ENCODE data around the gene FBXL17.

FBXL17 gene

DNA sequence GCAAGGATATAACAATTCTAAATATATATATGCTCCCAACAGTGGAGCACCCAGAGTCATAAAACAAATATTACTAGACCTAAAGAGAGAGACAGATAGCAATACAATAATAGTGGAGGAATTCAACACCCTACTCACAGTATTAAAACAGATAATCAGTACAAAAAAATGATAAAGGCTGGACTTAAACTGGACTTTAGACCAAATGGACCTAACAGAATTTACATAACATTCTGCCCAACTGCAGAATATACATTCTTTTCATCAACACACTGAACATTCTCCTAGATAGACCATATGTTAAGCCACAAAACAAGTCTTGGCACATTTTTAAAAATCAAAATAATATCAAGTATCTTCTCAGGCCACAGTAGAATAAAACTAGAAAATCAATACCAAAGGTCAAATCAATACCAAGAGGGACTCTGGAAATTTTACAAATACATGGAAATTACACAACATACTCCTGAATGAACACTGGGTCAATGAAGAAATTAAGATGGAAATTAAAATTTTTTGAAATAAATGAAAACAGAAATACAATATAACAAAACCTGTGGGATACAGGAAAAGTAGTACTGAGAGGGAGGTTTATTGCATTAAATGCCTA, 100.8 kb downstream of the FBXL17 start:
- Histone ChIP-seq H3K27ac (ENCODE audit: low read depth, low read length) (no peak overlapping the region), H3K9ac (ENCODE audit: low read length) (no peak overlapping the region), H3K4me3 (ENCODE audit: insufficient read depth, low read length, poor library complexity, severe bottlenecking) (no peak overlapping the region), H3K4me2 (ENCODE audit: low read depth, low read length, poor library complexity, severe bottlenecking) (no peak overlapping the region), H2AFZ (ENCODE audit: low read depth, low read length, severe bottlenecking) (no peak overlapping the region), H3K27me3 (ENCODE audit: low read length) (no peaks in the 10 kb centered on the region), H3K79me2 (ENCODE audit: insufficient read depth, low read length) (no peaks in the 10 kb centered on the region), H3K9me3 (ENCODE audit: insufficient read depth, low read length) (no peaks in the 10 kb centered on the region), H3K9me2 (replicated peaks; ENCODE audit: insufficient read depth, low read length) (no peaks in the 10 kb centered on the region), H3K36me3 (ENCODE audit: low read length) (no peaks in the 10 kb centered on the region), H4K20me1 (ENCODE audit: low read depth, low read length) (no peaks in the 10 kb centered on the region), H3F3A (ENCODE audit: insufficient read depth) (no peaks in the 10 kb centered on the region)
- TF ChIP-seq, protein P1, sequence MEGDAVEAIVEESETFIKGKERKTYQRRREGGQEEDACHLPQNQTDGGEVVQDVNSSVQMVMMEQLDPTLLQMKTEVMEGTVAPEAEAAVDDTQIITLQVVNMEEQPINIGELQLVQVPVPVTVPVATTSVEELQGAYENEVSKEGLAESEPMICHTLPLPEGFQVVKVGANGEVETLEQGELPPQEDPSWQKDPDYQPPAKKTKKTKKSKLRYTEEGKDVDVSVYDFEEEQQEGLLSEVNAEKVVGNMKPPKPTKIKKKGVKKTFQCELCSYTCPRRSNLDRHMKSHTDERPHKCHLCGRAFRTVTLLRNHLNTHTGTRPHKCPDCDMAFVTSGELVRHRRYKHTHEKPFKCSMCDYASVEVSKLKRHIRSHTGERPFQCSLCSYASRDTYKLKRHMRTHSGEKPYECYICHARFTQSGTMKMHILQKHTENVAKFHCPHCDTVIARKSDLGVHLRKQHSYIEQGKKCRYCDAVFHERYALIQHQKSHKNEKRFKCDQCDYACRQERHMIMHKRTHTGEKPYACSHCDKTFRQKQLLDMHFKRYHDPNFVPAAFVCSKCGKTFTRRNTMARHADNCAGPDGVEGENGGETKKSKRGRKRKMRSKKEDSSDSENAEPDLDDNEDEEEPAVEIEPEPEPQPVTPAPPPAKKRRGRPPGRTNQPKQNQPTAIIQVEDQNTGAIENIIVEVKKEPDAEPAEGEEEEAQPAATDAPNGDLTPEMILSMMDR (IDR thresholded peaks at IDR 0.05; ENCODE audit: insufficient read depth, low read length, poor library complexity, severe bottlenecking), result no peak
- TF ChIP-seq EZH2phosphoT487 (conservative IDR thresholded peaks at IDR 0.05; ENCODE audit: low read length), result no peak

DNA sequence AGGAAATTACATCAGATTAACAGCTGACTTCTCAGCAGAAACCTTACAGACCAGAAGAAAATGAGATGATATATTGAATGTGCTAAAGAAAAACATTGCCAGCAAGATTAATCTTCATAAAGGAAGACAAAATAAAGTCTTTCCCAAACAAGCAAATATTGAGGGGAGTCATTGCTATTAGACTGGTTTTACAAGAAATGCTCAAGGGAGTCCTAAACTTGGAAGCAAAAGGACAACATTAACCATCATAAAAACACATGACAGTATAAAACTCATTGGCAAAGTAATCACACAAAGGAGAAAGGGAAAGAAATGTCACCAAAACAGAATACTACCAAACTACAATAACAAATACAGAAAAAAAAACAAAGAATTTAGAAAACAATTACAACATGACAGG, 101.7 kb downstream of the FBXL17 start:
- no peaks in the 10 kb centered on the region for H3K27me3 ChIP-seq (ENCODE audit: low read length)
- no peak overlapping the region for H3K27ac ChIP-seq (ENCODE audit: low read depth, low read length)
- no peaks in the 10 kb centered on the region for H4K20me1 ChIP-seq (ENCODE audit: low read depth, low read length)
- H3K4me3 ChIP-seq (ENCODE audit: insufficient read depth, low read length, poor library complexity, severe bottlenecking), result no peak overlapping the region
- no peak overlapping the region for H2AFZ ChIP-seq (ENCODE audit: low read depth, low read length, severe bottlenecking)
- H3F3A ChIP-seq (ENCODE audit: insufficient read depth), result no peaks in the 10 kb centered on the region
- H3K36me3 ChIP-seq (ENCODE audit: low read length), result no peaks in the 10 kb centered on the region
- TF ChIP-seq, protein P1 (IDR thresholded peaks at IDR 0.05; ENCODE audit: insufficient read depth, low read length, poor library complexity, severe bottlenecking), result no peak
- TF ChIP-seq EZH2phosphoT487 (conservative IDR thresholded peaks at IDR 0.05; ENCODE audit: low read length), result no peak
- H3K4me2 ChIP-seq (ENCODE audit: low read depth, low read length, poor library complexity, severe bottlenecking), result no peak overlapping the region
- no peaks in the 10 kb centered on the region for H3K9me3 ChIP-seq (ENCODE audit: insufficient read depth, low read length)
- no peaks in the 10 kb centered on the region for H3K79me2 ChIP-seq (ENCODE audit: insufficient read depth, low read length)
- no peak overlapping the region for H3K9ac ChIP-seq (ENCODE audit: low read length)
- no peaks in the 10 kb centered on the region for H3K9me2 ChIP-seq (replicated peaks; ENCODE audit: insufficient read depth, low read length)

DNA sequence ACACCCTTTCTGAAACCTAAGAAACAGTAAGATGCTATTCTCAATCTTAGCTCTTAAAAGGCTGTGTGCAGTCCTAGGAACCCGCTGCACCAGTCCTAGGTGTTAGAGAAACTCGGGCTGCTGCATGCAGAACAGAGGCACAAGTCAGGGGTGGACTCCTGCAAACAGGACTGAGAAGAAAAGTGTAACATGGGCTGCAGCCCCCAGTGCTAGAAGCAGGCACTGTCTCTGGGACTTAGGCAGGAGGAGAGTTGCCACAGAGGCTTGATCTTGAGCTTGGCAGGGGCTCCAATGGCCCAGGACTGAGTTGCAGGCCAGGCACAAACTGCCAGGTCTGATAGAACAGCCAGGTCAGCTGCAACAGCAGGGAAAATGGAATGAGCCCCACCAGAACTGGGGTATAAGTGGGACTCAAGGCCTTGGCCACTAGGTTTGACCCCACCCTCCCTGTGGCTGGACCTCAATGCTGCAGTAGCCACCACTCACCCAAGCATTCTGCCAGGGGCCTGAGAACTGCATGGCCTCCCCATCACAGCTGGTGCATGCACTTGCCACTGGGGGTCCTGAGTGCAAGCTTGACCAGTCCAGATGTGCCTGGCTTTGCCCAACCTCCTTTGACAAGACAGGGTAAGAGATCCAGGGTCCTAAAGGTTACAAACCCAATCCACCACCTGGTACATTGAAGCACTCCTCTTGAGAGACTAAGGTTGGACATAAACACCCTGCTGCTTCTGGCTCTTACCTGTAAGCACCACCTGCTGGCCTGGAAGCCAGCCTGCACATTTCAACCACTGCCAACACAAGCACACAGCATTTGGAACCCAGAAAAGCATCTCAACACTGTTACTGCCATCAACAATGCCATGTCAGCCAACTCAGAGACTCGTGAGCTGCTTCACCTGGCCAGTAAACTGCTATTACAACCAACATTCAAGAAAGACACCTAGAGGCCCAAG, 103.3 kb downstream of the FBXL17 start:
- H3K4me2 ChIP-seq (ENCODE audit: low read depth, low read length, poor library complexity, severe bottlenecking), result no peak overlapping the region
- TF ChIP-seq, protein P1 (IDR thresholded peaks at IDR 0.05; ENCODE audit: insufficient read depth, low read length, poor library complexity, severe bottlenecking), result no peak
- no peak for TF ChIP-seq EZH2phosphoT487 (conservative IDR thresholded peaks at IDR 0.05; ENCODE audit: low read length)

More for the DNA sequence above, 103.3 kb downstream of the FBXL17 start:
- Histone ChIP-seq H2AFZ (ENCODE audit: low read depth, low read length, severe bottlenecking) (no peak overlapping the region), H3F3A (ENCODE audit: insufficient read depth) (no peaks in the 10 kb centered on the region), H4K20me1 (ENCODE audit: low read depth, low read length) (no peaks in the 10 kb centered on the region), H3K79me2 (ENCODE audit: insufficient read depth, low read length) (no peaks in the 10 kb centered on the region), H3K27ac (ENCODE audit: low read depth, low read length) (no peak overlapping the region), H3K27me3 (ENCODE audit: low read length) (no peaks in the 10 kb centered on the region), H3K36me3 (ENCODE audit: low read length) (no peaks in the 10 kb centered on the region), H3K9me2 (replicated peaks; ENCODE audit: insufficient read depth, low read length) (no peaks in the 10 kb centered on the region), H3K9ac (ENCODE audit: low read length) (no peak overlapping the region), H3K4me3 (ENCODE audit: insufficient read depth, low read length, poor library complexity, severe bottlenecking) (no peak overlapping the region), H3K9me3 (ENCODE audit: insufficient read depth, low read length) (no peaks in the 10 kb centered on the region)

Measured in SU-DHL-6 (cell line).